OCI-LY7 (cell line): ENCODE measurements around the gene CATSPERD. TPM values are rescaled to one million over a fixed set of nuclear protein-coding genes. Genes with fewer than 3 reads are reported as not detected.

Source experiments
- BruUV-seq: library from RNA; stranded (reverse); fragments of 400-500 nt; replicated peaks from 2 replicates; lab custom pipeline; 2021; lab: Mats Ljungman, UMichigan
- CTCF ChIA-PET: fragments of 300-600 bp; sonication (Branson Sonifier 250); formaldehyde crosslinking; loops from one replicate; lab custom pipeline; 2022; ENCODE audit warnings: antibody characterized with exemption; ENCODE audit not compliant: unreplicated experiment; lab: Charles Lee
- POLR2A ChIA-PET: fragments of 300-600 bp; sonication (Branson Sonifier 250); formaldehyde crosslinking; loops from one replicate; lab custom pipeline; 2022; ENCODE audit warnings: antibody characterized with exemption; lab: Charles Lee
- DNase-seq: peaks from one replicate; pipeline ENCODE4 v3.0.0-alpha.2; 2015; ENCODE audit warnings: low spot score
- H2AFZ ChIP-seq: fragments of 200-600 bp; sonication (generic), shearing (Covaris generic); 2 replicates; pipeline ENCODE4 v1.6.1; 2014; ENCODE audit warnings: mild to moderate bottlenecking, antibody characterized with exemption, low read length, moderate library complexity
- H3K27ac ChIP-seq: fragments of 200-600 bp; sonication (generic); 2 replicates; pipeline ENCODE4 v1.5.1; 2014; ENCODE audit warnings: mixed run types, low read depth, mild to moderate bottlenecking, moderate library complexity, low read length, inconsistent platforms; ENCODE audit not compliant: poor library complexity, severe bottlenecking
- H3K36me3 ChIP-seq: fragments of 200-600 bp; sonication (generic); 2 replicates; pipeline ENCODE4 v1.6.1; 2014; ENCODE audit warnings: mild to moderate bottlenecking, antibody characterized with exemption, low read length, moderate library complexity, mixed read lengths; ENCODE audit not compliant: insufficient read depth
- H3K4me1 ChIP-seq: fragments of 200-600 bp; sonication (generic); 2 replicates; pipeline ENCODE4 v1.5.1; 2014; ENCODE audit warnings: mild to moderate bottlenecking, low read length; ENCODE audit not compliant: insufficient read depth, poor library complexity, severe bottlenecking
- H3K4me2 ChIP-seq: fragments of 200-600 bp; sonication (generic); 2 replicates; pipeline ENCODE4 v1.6.1; 2014; ENCODE audit warnings: mild to moderate bottlenecking, low read length
- H3K4me3 ChIP-seq: fragments of 200-600 bp; sonication (generic); 2 replicates; pipeline ENCODE4 v1.5.1; 2014; ENCODE audit warnings: mild to moderate bottlenecking, low read depth, low read length; ENCODE audit not compliant: poor library complexity, severe bottlenecking
- H3K79me2 ChIP-seq: fragments of 200-600 bp; sonication (generic); 2 replicates; pipeline ENCODE4 v1.6.1; 2016; ENCODE audit warnings: low read depth, mild to moderate bottlenecking, low read length, moderate library complexity, mixed read lengths; ENCODE audit not compliant: insufficient read depth
- H3K9me2 ChIP-seq: fragments of 200-600 bp; sonication (generic); 2 replicates; pipeline ENCODE4 v1.6.1; 2016; ENCODE audit warnings: mild to moderate bottlenecking, low read length, mixed read lengths; ENCODE audit not compliant: insufficient read depth
- H3K9me3 ChIP-seq: fragments of 200-600 bp; sonication (generic); 2 replicates; pipeline ENCODE4 v1.6.1; 2014; ENCODE audit warnings: mild to moderate bottlenecking, mixed run types, low read length, mixed read lengths
- H4K20me1 ChIP-seq: fragments of 200-600 bp; sonication (generic); 2 replicates; pipeline ENCODE4 v1.6.1; 2014; ENCODE audit warnings: mild to moderate bottlenecking, antibody characterized with exemption, low read length, moderate library complexity, mixed read lengths; ENCODE audit not compliant: insufficient read depth
- EZH2phosphoT487 ChIP-seq: fragments of 200-600 bp; sonication (generic); IDR thresholded peaks from 2 replicates; pipeline ENCODE4 v1.6.1; 2018; ENCODE audit warnings: low read depth, borderline replicate concordance, mild to moderate bottlenecking, mixed run types, antibody characterized with exemption, low read length, moderate library complexity, mixed read lengths
- intact Hi-C: fragments of 100-400 bp; cut with micrococcal nuclease; formaldehyde crosslinking; loops from one replicate; pipeline ENCODE4 v1.10.0; 2022; ENCODE audit not compliant: unreplicated experiment
- total RNA-seq, 2 experiments: library from RNA; depleted of rRNA in 1 of 2; stranded (reverse); fragments of >200 nt in 1 of 2; shearing (Covaris generic) in 1 of 2; gene quantifications; 2 replicates each; pipeline ENCODE4 v1.2.3, GENCODE V29; 2014 to 2022
- TF ChIP-seq, protein P1 (sequence below): fragments of 200-600 bp; sonication (generic); conservative IDR thresholded peaks from 2 replicates; pipeline ENCODE4 v1.5.1; 2014; ENCODE audit warnings: mild to moderate bottlenecking, antibody characterized with exemption, low read length, moderate library complexity, mixed read lengths

Gene CATSPERD
- total RNA-seq, 2 experiments from 2014 or later: not detected

DNA sequence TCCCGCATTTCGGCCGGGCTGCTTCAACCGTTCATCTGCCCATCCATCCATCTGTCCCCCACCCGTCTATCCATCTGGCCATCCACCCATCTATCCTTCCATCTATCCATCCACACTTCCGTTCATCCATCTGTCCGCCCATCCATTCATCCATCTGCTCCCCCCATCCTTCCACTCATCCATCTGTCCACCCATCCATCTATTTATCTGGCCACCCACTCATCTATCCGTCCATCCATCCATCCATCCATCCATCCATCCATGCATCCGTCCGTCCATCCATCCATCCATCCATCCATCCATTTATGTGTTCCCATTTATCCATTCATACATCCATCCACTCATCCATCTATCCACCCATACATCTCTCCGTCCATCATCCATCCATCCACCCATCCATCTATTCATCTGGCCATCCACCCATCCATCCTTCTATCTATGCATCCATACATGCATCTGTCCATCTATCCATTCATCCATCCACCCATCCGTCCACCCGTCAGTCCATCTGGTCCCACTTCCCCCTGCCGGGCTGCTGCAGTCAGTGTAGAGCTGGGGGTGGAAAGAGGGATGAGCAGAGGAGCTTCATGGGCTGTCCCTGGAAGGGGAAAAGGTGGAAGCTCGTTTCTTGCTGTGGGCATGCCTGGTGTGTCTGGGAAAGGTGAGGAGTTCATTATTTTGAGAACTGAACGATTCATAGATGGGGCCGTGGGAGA lies 38.9 kb upstream of the CATSPERD start:
- no peak for DNase-seq
- Histone ChIP-seq H2AFZ (no peak overlapping the region), H3K4me2 (peak overlapping the region; percentile 69), H3K9me3 (no peaks in the 10 kb centered on the region), H3K9me2 (no peaks in the 10 kb centered on the region), H3K4me1 (peaks cover 21% of the 10 kb centered on the region), H3K36me3 (no peaks in the 10 kb centered on the region), H3K27ac (no peak overlapping the region), H3K79me2 (no peaks in the 10 kb centered on the region; the same call in 1 of the 2 replicates), H4K20me1 (no peaks in the 10 kb centered on the region), H3K4me3 (peak overlapping the region; percentile 96)
- CTCF ChIA-PET: no interaction called here
- intact Hi-C loops: loop anchor here (2.0 kb wide), 1 partner anchor 59 kb away; the partner anchor contains the start of genes SAFB and SAFB2
- no TSS peak for BruUV-seq
- POLR2A ChIA-PET: no interaction called here
- TF ChIP-seq, protein P1, sequence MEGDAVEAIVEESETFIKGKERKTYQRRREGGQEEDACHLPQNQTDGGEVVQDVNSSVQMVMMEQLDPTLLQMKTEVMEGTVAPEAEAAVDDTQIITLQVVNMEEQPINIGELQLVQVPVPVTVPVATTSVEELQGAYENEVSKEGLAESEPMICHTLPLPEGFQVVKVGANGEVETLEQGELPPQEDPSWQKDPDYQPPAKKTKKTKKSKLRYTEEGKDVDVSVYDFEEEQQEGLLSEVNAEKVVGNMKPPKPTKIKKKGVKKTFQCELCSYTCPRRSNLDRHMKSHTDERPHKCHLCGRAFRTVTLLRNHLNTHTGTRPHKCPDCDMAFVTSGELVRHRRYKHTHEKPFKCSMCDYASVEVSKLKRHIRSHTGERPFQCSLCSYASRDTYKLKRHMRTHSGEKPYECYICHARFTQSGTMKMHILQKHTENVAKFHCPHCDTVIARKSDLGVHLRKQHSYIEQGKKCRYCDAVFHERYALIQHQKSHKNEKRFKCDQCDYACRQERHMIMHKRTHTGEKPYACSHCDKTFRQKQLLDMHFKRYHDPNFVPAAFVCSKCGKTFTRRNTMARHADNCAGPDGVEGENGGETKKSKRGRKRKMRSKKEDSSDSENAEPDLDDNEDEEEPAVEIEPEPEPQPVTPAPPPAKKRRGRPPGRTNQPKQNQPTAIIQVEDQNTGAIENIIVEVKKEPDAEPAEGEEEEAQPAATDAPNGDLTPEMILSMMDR: no peak
- TF ChIP-seq EZH2phosphoT487: no peak

DNA sequence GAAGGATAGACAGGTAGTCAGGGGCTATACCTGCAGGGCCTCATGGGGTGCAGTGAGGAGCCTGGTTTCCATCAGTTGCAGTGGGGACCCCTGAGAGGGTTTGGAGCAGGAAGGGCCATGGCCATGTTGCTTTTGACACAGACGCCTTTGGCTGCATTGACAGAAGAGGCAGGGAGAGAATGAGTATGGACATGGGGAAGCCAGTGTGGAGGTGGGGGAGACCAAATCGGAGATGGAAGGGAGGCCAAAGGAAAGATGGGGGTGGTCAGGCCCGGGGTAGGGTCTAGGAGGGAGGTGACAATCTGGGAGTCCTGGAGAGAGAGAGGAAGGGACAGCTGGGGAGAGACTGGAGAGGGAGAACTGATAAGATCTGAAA lies 38.3 kb upstream of the CATSPERD start:
- Histone ChIP-seq H3K4me3 (no peak overlapping the region), H4K20me1 (no peaks in the 10 kb centered on the region), H3K27ac (no peak overlapping the region), H3K79me2 (no peaks in the 10 kb centered on the region; the same call in 1 of the 2 replicates), H3K36me3 (no peaks in the 10 kb centered on the region), H3K4me1 (peaks cover 21% of the 10 kb centered on the region), H3K9me2 (no peaks in the 10 kb centered on the region), H2AFZ (no peak overlapping the region), H3K4me2 (no peak overlapping the region), H3K9me3 (no peaks in the 10 kb centered on the region)
- POLR2A ChIA-PET: interaction anchor here (0.6 kb wide), 1 partner anchor 92 kb away, joined by 4 read pairs; no protein-coding TSS in a partner anchor
- TF ChIP-seq EZH2phosphoT487: no peak
- TF ChIP-seq, protein P1: no peak
- CTCF ChIA-PET: no interaction called here
- DNase-seq: no peak
- intact Hi-C loops: no loop called here
- no TSS peak for BruUV-seq
